Activated B cell treated with CpG ODN at 0.5 μM for 24 hours (primary cell): ENCODE measurements around the gene SS18L1. TPM values are rescaled to one million over a fixed set of nuclear protein-coding genes. Genes with fewer than 3 reads are reported as not detected.

Experiments
- ATAC-seq: fragments of 200-7000 bp; cut with Tn5 transposase; one replicate; pipeline ENCODE4 v1.10.0; 2021; ENCODE audit warnings: low read depth, mild to moderate bottlenecking, moderate library complexity
- CTCF ChIA-PET: fragments of 350-600 bp; sonication (Branson Sonifier 250); formaldehyde crosslinking; loops from one replicate; lab custom pipeline; 2021; ENCODE audit warnings: antibody characterized with exemption; lab: Charles Lee
- POLR2A ChIA-PET: fragments of 350-600 bp; sonication (Branson Sonifier 250); formaldehyde crosslinking; loops from one replicate; lab custom pipeline; 2021; ENCODE audit warnings: antibody characterized with exemption; lab: Charles Lee
- DNase-seq: peaks from one replicate; pipeline ENCODE4 v3.0.0; 2022
- H3K27ac Mint-ChIP-seq: one replicate; pipeline ENCODE4 v1.8.0; 2020; ENCODE audit warnings: mixed read lengths
- H3K27me3 Mint-ChIP-seq: one replicate; pipeline ENCODE4 v1.8.0; 2021; ENCODE audit warnings: mixed read lengths
- H3K36me3 Mint-ChIP-seq: one replicate; pipeline ENCODE4 v1.8.0; 2021; ENCODE audit warnings: low read depth, mixed read lengths
- H3K4me1 Mint-ChIP-seq: one replicate; pipeline ENCODE4 v1.8.0; 2021; ENCODE audit warnings: mixed read lengths
- H3K4me3 Mint-ChIP-seq: one replicate; pipeline ENCODE4 v1.8.0; 2020; ENCODE audit warnings: mild to moderate bottlenecking, mixed read lengths
- H3K9me3 Mint-ChIP-seq: one replicate; pipeline ENCODE4 v1.8.0; 2020; ENCODE audit warnings: mixed read lengths
- intact Hi-C: fragments of 100-400 bp; cut with micrococcal nuclease; formaldehyde crosslinking; loops from one replicate; pipeline ENCODE4 v1.15.1; 2024
- total RNA-seq: library from RNA; stranded (reverse); gene quantifications from 2 replicates; pipeline ENCODE4 v1.2.3, GENCODE V29; 2022
- TF ChIP-seq, protein P1 (sequence below): fragments of 200-600 bp; IDR thresholded peaks from one replicate; pipeline ENCODE4 v1.8.0; 2022; ENCODE audit warnings: antibody characterized with exemption, mild to moderate bottlenecking

Gene SS18L1
- total RNA-seq, 1 donor from 2014 or later = 9.0 TPM

DNA sequence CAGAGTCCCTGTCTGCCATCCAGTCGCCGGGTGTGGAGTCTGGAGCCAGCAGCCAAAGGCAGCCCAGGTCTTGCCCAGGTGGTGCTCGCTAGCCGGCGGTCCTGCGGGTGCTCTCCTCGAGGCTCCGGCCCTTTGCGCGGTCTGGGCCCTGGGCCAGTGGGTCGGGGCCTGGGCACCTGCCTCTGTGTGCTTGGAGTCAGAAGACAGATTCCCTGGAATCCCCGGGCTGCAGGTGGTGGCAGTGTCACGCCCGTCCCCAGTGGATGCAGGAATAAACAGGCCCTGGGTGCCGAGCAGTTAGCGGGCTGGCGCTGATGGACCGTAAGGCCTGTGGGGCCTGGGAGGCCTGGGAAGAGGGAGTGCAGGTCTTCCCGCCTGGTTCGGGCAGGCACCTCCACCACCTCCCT, 5.3 kb downstream of the SS18L1 start:
- ATAC-seq = no peak
- H3K27me3 Mint-ChIP-seq = no peaks in the 10 kb centered on the region
- H3K4me1 Mint-ChIP-seq = peaks cover 13% of the 10 kb centered on the region
- intact Hi-C loops = no loop called here
- ChIA-PET CTCF (no interaction called here), POLR2A (no interaction called here)
- H3K9me3 Mint-ChIP-seq = peaks cover 3% of the 10 kb centered on the region
- peaks cover 10% of the 10 kb centered on the region for H3K36me3 Mint-ChIP-seq
- TF ChIP-seq, protein P1, sequence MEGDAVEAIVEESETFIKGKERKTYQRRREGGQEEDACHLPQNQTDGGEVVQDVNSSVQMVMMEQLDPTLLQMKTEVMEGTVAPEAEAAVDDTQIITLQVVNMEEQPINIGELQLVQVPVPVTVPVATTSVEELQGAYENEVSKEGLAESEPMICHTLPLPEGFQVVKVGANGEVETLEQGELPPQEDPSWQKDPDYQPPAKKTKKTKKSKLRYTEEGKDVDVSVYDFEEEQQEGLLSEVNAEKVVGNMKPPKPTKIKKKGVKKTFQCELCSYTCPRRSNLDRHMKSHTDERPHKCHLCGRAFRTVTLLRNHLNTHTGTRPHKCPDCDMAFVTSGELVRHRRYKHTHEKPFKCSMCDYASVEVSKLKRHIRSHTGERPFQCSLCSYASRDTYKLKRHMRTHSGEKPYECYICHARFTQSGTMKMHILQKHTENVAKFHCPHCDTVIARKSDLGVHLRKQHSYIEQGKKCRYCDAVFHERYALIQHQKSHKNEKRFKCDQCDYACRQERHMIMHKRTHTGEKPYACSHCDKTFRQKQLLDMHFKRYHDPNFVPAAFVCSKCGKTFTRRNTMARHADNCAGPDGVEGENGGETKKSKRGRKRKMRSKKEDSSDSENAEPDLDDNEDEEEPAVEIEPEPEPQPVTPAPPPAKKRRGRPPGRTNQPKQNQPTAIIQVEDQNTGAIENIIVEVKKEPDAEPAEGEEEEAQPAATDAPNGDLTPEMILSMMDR = no peak
- H3K27ac Mint-ChIP-seq = no peak overlapping the region
- DNase-seq = no peak
- H3K4me3 Mint-ChIP-seq = no peak overlapping the region

DNA sequence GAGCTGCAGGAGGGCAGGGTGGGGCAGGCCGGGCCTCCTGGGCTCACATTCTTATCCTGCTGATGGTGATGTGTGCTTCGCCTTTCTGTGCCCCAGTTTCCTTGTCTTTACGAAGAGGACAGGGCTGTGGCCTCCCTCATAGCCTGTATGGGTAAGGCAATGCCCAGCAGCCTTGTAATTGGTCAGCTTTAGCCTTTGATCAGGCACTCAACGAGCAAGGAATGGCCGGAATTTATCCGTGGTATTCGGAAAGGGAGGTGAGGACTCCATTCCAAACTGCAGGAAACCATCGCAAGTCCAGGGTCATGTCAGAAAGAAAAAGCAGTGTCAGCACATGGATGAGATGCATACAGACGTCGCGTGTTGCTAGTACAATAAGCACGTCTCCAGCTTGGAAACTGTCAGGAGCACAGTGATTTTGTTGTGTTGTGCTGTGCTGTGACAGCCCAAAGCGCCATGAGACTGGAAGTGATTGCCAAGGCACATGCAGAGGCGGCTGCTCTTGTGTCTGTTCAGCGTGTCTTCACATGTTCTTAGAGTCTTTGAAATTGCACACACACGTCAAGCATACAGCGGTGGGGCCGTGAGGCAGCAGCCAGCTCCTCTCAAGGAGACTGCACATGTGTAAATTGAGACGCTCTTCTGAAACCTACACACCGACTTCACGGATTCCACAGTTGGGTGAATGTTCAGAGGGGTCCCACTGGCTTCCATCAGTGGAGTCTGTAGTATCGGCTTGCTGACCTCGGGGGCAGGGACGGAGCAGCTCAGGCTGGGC, 6.2 kb downstream of the SS18L1 start:
- CTCF ChIA-PET = no interaction called here
- DNase-seq = no peak
- peaks cover 9% of the 10 kb centered on the region for H3K4me1 Mint-ChIP-seq
- intact Hi-C loops = no loop called here
- no peaks in the 10 kb centered on the region for H3K27me3 Mint-ChIP-seq
- TF ChIP-seq, protein P1 = no peak
- H3K9me3 Mint-ChIP-seq = peaks cover 3% of the 10 kb centered on the region
- no peak for ATAC-seq
- H3K4me3 Mint-ChIP-seq = no peak overlapping the region
- peaks cover 17% of the 10 kb centered on the region for H3K36me3 Mint-ChIP-seq
- H3K27ac Mint-ChIP-seq = no peak overlapping the region
- POLR2A ChIA-PET = interaction anchor here (0.6 kb wide), 1 partner anchor 38 kb away, joined by 5 read pairs; no protein-coding TSS in a partner anchor

GRCh38 chr20:62150310-62150575, 6.7 kb downstream of the SS18L1 start:
- H3K27me3 Mint-ChIP-seq = no peaks in the 10 kb centered on the region
- peaks cover 3% of the 10 kb centered on the region for H3K9me3 Mint-ChIP-seq
- DNase-seq (no peak), ATAC-seq (no peak)
- POLR2A ChIA-PET = interaction anchor here (0.6 kb wide), 1 partner anchor 37 kb away, joined by 5 read pairs; no protein-coding TSS in a partner anchor
- peaks cover 19% of the 10 kb centered on the region for H3K36me3 Mint-ChIP-seq
- CTCF ChIA-PET = no interaction called here
- intact Hi-C loops = no loop called here
- TF ChIP-seq, protein P1 = no peak
- peaks cover 4% of the 10 kb centered on the region for H3K4me1 Mint-ChIP-seq
- no peak overlapping the region for H3K4me3 Mint-ChIP-seq
- H3K27ac Mint-ChIP-seq = no peak overlapping the region

GRCh38 chr20:62151225-62151624, 7.7 kb downstream of the SS18L1 start:
- no peak overlapping the region for H3K27ac Mint-ChIP-seq
- DNase-seq (no peak), ATAC-seq (no peak)
- CTCF ChIA-PET = interaction anchor here (2.1 kb wide), 1 partner anchor 140 kb away, joined by 6 read pairs; no protein-coding TSS in a partner anchor
- POLR2A ChIA-PET = no interaction called here
- no peaks in the 10 kb centered on the region for H3K27me3 Mint-ChIP-seq
- peaks cover 3% of the 10 kb centered on the region for H3K9me3 Mint-ChIP-seq
- H3K4me1 Mint-ChIP-seq = peaks cover 3% of the 10 kb centered on the region
- intact Hi-C loops = no loop called here
- no peak overlapping the region for H3K4me3 Mint-ChIP-seq
- H3K36me3 Mint-ChIP-seq = peaks cover 23% of the 10 kb centered on the region
- TF ChIP-seq, protein P1 = no peak

- no peak overlapping the region for H3K4me3 Mint-ChIP-seq
- TF ChIP-seq, protein P1 = no peak
- ATAC-seq (no peak), DNase-seq (no peak)
- H3K27ac Mint-ChIP-seq = no peak overlapping the region
- ChIA-PET POLR2A (no interaction called here), CTCF (interaction anchor here (2.1 kb wide), 1 partner anchor 141 kb away, joined by 6 read pairs; no protein-coding TSS in a partner anchor)
- peaks cover 3% of the 10 kb centered on the region for H3K9me3 Mint-ChIP-seq
- intact Hi-C loops = no loop called here
- H3K36me3 Mint-ChIP-seq = peaks cover 23% of the 10 kb centered on the region
- no peaks in the 10 kb centered on the region for H3K27me3 Mint-ChIP-seq
- peaks cover 5% of the 10 kb centered on the region for H3K4me1 Mint-ChIP-seq
These were observed 8.3 kb downstream of the SS18L1 start for GRCh38 chr20:62151835-62152364.
